SU-DHL-6 (cell line): Measurements from ENCODE around the gene RNF180.

ENCODE experiments used
- H2AFZ ChIP-seq: fragments of 200-600 bp; sonication (generic); 2 replicates; pipeline ENCODE4 v1.6.1; 2014; ENCODE audit warnings: low read depth, mild to moderate bottlenecking, moderate library complexity, mixed read lengths, antibody characterized with exemption, low read length; ENCODE audit not compliant: severe bottlenecking
- H3F3A ChIP-seq: fragments of 200-600 bp; shearing (Covaris generic); 2 replicates; pipeline ENCODE4 v1.6.0; 2016; ENCODE audit warnings: antibody characterized with exemption, mild to moderate bottlenecking; ENCODE audit not compliant: insufficient read depth
- H3K27ac ChIP-seq: fragments of 200-600 bp; sonication (generic); 2 replicates; pipeline ENCODE4 v1.5.1; 2016; ENCODE audit warnings: low read depth, mild to moderate bottlenecking, low read length, moderate library complexity, mixed read lengths
- H3K27me3 ChIP-seq: fragments of 200-600 bp; sonication (generic), shearing (Covaris generic); 2 replicates; pipeline ENCODE4 v1.6.0; 2014; ENCODE audit warnings: mild to moderate bottlenecking, low read length
- H3K36me3 ChIP-seq: fragments of 200-600 bp; sonication (generic); 2 replicates; pipeline ENCODE4 v1.6.1; 2014; ENCODE audit warnings: mild to moderate bottlenecking, low read length, mixed read lengths
- H3K4me2 ChIP-seq: fragments of 300-600, 200-600 bp; shearing (Covaris generic), sonication (generic); 2 replicates; pipeline ENCODE4 v1.6.0; 2014; ENCODE audit warnings: low read length, low read depth, mild to moderate bottlenecking; ENCODE audit not compliant: poor library complexity, severe bottlenecking
- H3K4me3 ChIP-seq: fragments of 200-600 bp; sonication (generic); 2 replicates; pipeline ENCODE4 v1.5.1; 2014; ENCODE audit warnings: antibody characterized with exemption, low read length, mild to moderate bottlenecking, mixed read lengths; ENCODE audit not compliant: insufficient read depth, poor library complexity, severe bottlenecking
- H3K79me2 ChIP-seq: fragments of 200-600 bp; sonication (generic); 2 replicates; pipeline ENCODE4 v1.6.1; 2014; ENCODE audit warnings: mild to moderate bottlenecking, low read length, moderate library complexity; ENCODE audit not compliant: insufficient read depth
- H3K9ac ChIP-seq: fragments of 200-600 bp; sonication (generic); 2 replicates; pipeline ENCODE4 v1.7.0; 2014; ENCODE audit warnings: mild to moderate bottlenecking, low read length
- H3K9me2 ChIP-seq: fragments of 200-600 bp; sonication (generic); replicated peaks from 2 replicates; pipeline ENCODE4 v1.6.1; 2014; ENCODE audit warnings: low read length; ENCODE audit not compliant: insufficient read depth
- H3K9me3 ChIP-seq: fragments of 200-600 bp; sonication (generic); 2 replicates; pipeline ENCODE4 v1.6.1; 2014; ENCODE audit warnings: low read length, mixed read lengths; ENCODE audit not compliant: insufficient read depth
- H4K20me1 ChIP-seq: fragments of 200-600 bp; sonication (generic); 2 replicates; pipeline ENCODE4 v1.6.1; 2014; ENCODE audit warnings: low read depth, mild to moderate bottlenecking, antibody characterized with exemption, low read length, moderate library complexity, mixed read lengths
- CTCF ChIP-seq: fragments of 200-600 bp; sonication (generic); IDR thresholded peaks from one replicate; pipeline ENCODE4 v1.5.1; 2017; ENCODE audit warnings: antibody characterized with exemption, mild to moderate bottlenecking, low read length, moderate library complexity; ENCODE audit not compliant: insufficient read depth, poor library complexity, severe bottlenecking
- EZH2phosphoT487 ChIP-seq: fragments of 200-600 bp; sonication (generic), shearing (Covaris generic); conservative IDR thresholded peaks from 2 replicates; pipeline ENCODE4 v1.6.1; 2018; ENCODE audit warnings: mild to moderate bottlenecking, antibody characterized with exemption, low read length, moderate library complexity, mixed read lengths

Gene RNF180

DNA sequence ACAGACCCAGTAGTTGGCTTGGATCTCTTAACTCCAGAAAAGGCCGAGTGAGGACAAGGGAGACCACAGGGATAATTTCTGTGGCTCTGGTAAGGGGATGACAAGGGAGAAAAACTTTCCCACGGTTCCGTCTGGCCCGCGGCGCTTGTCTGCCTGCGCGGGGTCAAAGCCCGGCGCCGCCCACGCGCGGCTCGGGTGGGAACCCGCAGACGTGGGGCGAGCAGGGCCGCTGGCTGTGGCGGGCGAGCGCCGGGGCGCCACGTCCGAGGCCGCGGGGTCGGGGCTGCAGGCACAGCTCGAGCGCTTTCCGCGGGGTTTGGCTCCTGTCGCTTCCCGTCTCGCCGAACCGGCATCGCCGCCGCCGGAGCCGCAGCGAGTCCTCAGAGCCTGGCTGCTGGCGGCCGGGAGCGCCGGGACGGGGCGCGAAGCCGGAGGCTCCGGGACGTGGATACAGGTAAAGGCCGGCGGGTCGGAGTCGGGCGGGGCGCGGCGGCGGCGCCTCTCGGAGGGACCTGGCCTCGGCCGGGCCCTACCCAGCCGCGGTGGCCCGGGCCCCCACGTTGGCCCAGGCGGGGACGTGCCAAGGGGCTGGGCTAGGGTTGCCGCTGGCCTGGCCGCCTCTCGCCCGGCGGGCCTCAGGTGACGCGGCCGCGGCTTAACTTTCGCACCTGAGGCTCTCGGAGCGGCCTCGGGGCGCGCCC is at the start of gene RNF180:
TSS of gene RNF180 (plus strand) at position 344 of the 701 bp plus-strand sequence. CDS start 34,965 bp downstream, outside the sequence.
- no peak within 1 kb of the TSS for H3K9ac ChIP-seq
- H3K79me2 ChIP-seq, result no peaks in the 10 kb centered on the region
- no peak within 1 kb of the TSS for H2AFZ ChIP-seq
- no peak for TF ChIP-seq EZH2phosphoT487
- no peak within 1 kb of the TSS for H3K4me2 ChIP-seq
- H3K27me3 ChIP-seq, result no peaks in the 10 kb centered on the region
- no peaks in the 10 kb centered on the region for H3K9me2 ChIP-seq
- H3K4me3 ChIP-seq, result no peak within 1 kb of the TSS
- H3K36me3 ChIP-seq, result no peaks in the 10 kb centered on the region
- H3K9me3 ChIP-seq, result no peaks in the 10 kb centered on the region
- no peaks in the 10 kb centered on the region for H4K20me1 ChIP-seq
- no peaks in the 10 kb centered on the region for H3F3A ChIP-seq
- H3K27ac ChIP-seq, result no peak within 1 kb of the TSS

DNA sequence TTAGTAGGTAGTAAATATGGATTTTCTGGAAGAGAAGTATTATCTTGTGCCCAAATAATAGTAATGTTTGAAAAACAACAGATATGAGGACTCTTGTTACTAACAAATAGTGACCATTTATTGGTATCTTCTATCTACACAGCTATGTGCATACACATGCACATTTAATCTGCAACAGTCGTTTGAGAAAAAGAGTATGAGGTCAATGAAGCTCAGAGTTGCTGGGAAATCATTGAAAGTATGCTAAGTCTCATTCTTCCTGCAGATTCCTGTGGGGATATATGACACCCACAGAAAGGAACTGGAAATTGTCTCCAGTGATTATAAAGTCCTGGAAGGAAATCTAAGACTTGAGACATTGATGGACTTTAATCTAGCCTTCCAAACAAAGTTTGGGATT is 40.1 kb upstream of the RNF180 start:
- H3K27me3 ChIP-seq, result no peaks in the 10 kb centered on the region
- TF ChIP-seq CTCF (no peak), EZH2phosphoT487 (no peak)
- no peak overlapping the region for H2AFZ ChIP-seq
- no peaks in the 10 kb centered on the region for H4K20me1 ChIP-seq
- H3K36me3 ChIP-seq, result no peaks in the 10 kb centered on the region
- H3K9me3 ChIP-seq, result no peaks in the 10 kb centered on the region
- H3K4me3 ChIP-seq, result no peak overlapping the region
- no peaks in the 10 kb centered on the region for H3F3A ChIP-seq
- no peak overlapping the region for H3K27ac ChIP-seq
- no peak overlapping the region for H3K4me2 ChIP-seq
- H3K9ac ChIP-seq, result no peak overlapping the region
- H3K9me2 ChIP-seq, result 0 out of 2 replicates have a peak, but pooled peaks cover 3% of the 10 kb centered on the region
- no peaks in the 10 kb centered on the region for H3K79me2 ChIP-seq

- Histone ChIP-seq H3K4me2 (no peak overlapping the region), H3K36me3 (no peaks in the 10 kb centered on the region), H3K27ac (no peak overlapping the region), H3K4me3 (no peak overlapping the region), H3K79me2 (no peaks in the 10 kb centered on the region), H4K20me1 (no peaks in the 10 kb centered on the region), H3K27me3 (no peaks in the 10 kb centered on the region), H3K9me3 (no peaks in the 10 kb centered on the region), H3K9me2 (0 out of 2 replicates have a peak, but pooled peaks cover 3% of the 10 kb centered on the region), H3K9ac (no peak overlapping the region), H3F3A (no peaks in the 10 kb centered on the region), H2AFZ (no peak overlapping the region)
- no peak for TF ChIP-seq CTCF
- no peak for TF ChIP-seq EZH2phosphoT487
These were observed 39.4 kb upstream of the RNF180 start for GRCh38 chr5:64126202-64126741.

GRCh38 chr5:64140018-64140417 is 25.6 kb upstream of the RNF180 start:
- no peak overlapping the region for H3K9ac ChIP-seq
- H3K4me3 ChIP-seq, result no peak overlapping the region
- no peaks in the 10 kb centered on the region for H4K20me1 ChIP-seq
- no peaks in the 10 kb centered on the region for H3K9me2 ChIP-seq
- no peaks in the 10 kb centered on the region for H3K9me3 ChIP-seq
- no peak overlapping the region for H3K4me2 ChIP-seq
- H3K27me3 ChIP-seq, result no peaks in the 10 kb centered on the region
- no peaks in the 10 kb centered on the region for H3F3A ChIP-seq
- H3K79me2 ChIP-seq, result no peaks in the 10 kb centered on the region
- H3K27ac ChIP-seq, result no peak overlapping the region
- H2AFZ ChIP-seq, result no peak overlapping the region
- no peak for TF ChIP-seq EZH2phosphoT487
- TF ChIP-seq CTCF, result no peak
- no peaks in the 10 kb centered on the region for H3K36me3 ChIP-seq
